Forelimb muscle (tissue), 1 donor: ENCODE measurements around the gene ARFIP1. TPM values are rescaled to one million over a fixed set of nuclear protein-coding genes. Genes with fewer than 3 reads are reported as not detected.

ENCODE experiments used
- DNase-seq: peaks from one replicate; pipeline ENCODE4 v3.0.0-alpha.2; 2013; ENCODE audit warnings: low read depth
- polyA plus RNA-seq: library from polyadenylated mRNA; unstranded; fragments of 120-200 nt; gene quantifications from one replicate; pipeline ENCODE4 v1.2.1, GENCODE V29; 2013; ENCODE audit not compliant: insufficient read length

ARFIP1 gene
- polyA plus RNA-seq, 1 donor: 16.7 TPM

GRCh38 chr4:152937336-152938236 is 157.8 kb downstream of the ARFIP1 start:
- DNase-seq: no peak

- DNase-seq: no peak
Measured at GRCh38 chr4:152938237-152938947, 158.6 kb downstream of the ARFIP1 start.

- no peak for DNase-seq
Measured at GRCh38 chr4:152939621-152940020, 159.9 kb downstream of the ARFIP1 start.

GRCh38 chr4:152940461-152940860 is 160.7 kb downstream of the ARFIP1 start:
- no peak for DNase-seq

GRCh38 chr4:152941411-152941810 is 161.7 kb downstream of the ARFIP1 start:
- DNase-seq: no peak

GRCh38 chr4:152942346-152942745 is 162.6 kb downstream of the ARFIP1 start:
- no peak for DNase-seq

GRCh38 chr4:152943672-152944071 is 163.9 kb downstream of the ARFIP1 start:
- peak; percentile 88 for DNase-seq

- no peak for DNase-seq
Measured at GRCh38 chr4:152944666-152945320, 165.0 kb downstream of the ARFIP1 start.

- no peak for DNase-seq
Measured at GRCh38 chr4:152945639-152946038, 165.9 kb downstream of the ARFIP1 start.

GRCh38 chr4:152946446-152946845 is 166.7 kb downstream of the ARFIP1 start:
- no peak for DNase-seq

- DNase-seq: no peak
Measured at GRCh38 chr4:152947311-152947710, 167.6 kb downstream of the ARFIP1 start.

- DNase-seq: no peak
Measured at GRCh38 chr4:152949930-152950329, 170.2 kb downstream of the ARFIP1 start.

- DNase-seq: no peak
Measured at GRCh38 chr4:152950402-152951274, 170.9 kb downstream of the ARFIP1 start.

- DNase-seq: no peak
Measured at GRCh38 chr4:152951348-152951747, 171.6 kb downstream of the ARFIP1 start.

GRCh38 chr4:152953514-152953913 is 173.8 kb downstream of the ARFIP1 start:
- no peak for DNase-seq

- no peak for DNase-seq
Measured at GRCh38 chr4:152954741-152955140, 175.0 kb downstream of the ARFIP1 start.

- no peak for DNase-seq
Measured at GRCh38 chr4:152956147-152956546, 176.4 kb downstream of the ARFIP1 start.

- DNase-seq: no peak
Measured at GRCh38 chr4:152956650-152957436, 177.1 kb downstream of the ARFIP1 start.

GRCh38 chr4:152957437-152958171 is 177.8 kb downstream of the ARFIP1 start:
- DNase-seq: no peak

GRCh38 chr4:152959080-152959479 is 179.3 kb downstream of the ARFIP1 start:
- DNase-seq: no peak
